ENCODE data around the gene STARD9. TPM values are rescaled to one million over a fixed set of nuclear protein-coding genes. Genes with fewer than 3 reads are reported as not detected.

Gene STARD9
- total and polyA plus RNA-seq, 2 of the 4 experiments (the other 2 are of a cell fraction): 2.0 to 3.2 TPM

GRCh38 chr15:42749266-42749665 is 173.9 kb downstream of the STARD9 start:
- dilution Hi-C loops (cut with HindIII; ENCODE audit: low sequenced_read_pairs, unreplicated experiment): no loop called here

More at GRCh38 chr15:42749266-42749665, 173.9 kb downstream of the STARD9 start:
- no peak overlapping the region for H2BK15ac ChIP-seq (ENCODE audit: low read depth, low read length)
- H3K23ac ChIP-seq (ENCODE audit: low read depth, low read length): no peak overlapping the region
- no peaks in the 10 kb centered on the region for H4K20me1 ChIP-seq (ENCODE audit: insufficient read depth, low read length)
- POLR2A ChIA-PET (ENCODE audit: unreplicated experiment): no interaction called here
- no peak overlapping the region for H4K5ac ChIP-seq (ENCODE audit: low read depth, low read length)
- H2AK9ac ChIP-seq (replicated peaks; ENCODE audit: low read depth, low read length, poor library complexity): no peak overlapping the region
- H3K27me3 ChIP-seq (ENCODE audit: control insufficient read depth, insufficient read depth, low read length): no peaks in the 10 kb centered on the region
- no peak overlapping the region for H2BK20ac ChIP-seq (ENCODE audit: low read depth, low read length)
- in situ Hi-C loops (cut with MboI; ENCODE audit: low sequenced_read_pairs): no loop called here
- no peak overlapping the region for H2AK5ac ChIP-seq (ENCODE audit: low read depth, low read length)
- H3K9ac ChIP-seq (ENCODE audit: low read depth, low read length): no peak overlapping the region
- no peak overlapping the region for H4K8ac ChIP-seq (ENCODE audit: low read depth in 2 of 2, low read length in 2 of 2)
- H3K9me3 ChIP-seq (ENCODE audit: control insufficient read depth, insufficient read depth, low read length): no peaks in the 10 kb centered on the region
- peaks cover 4% of the 10 kb centered on the region; the same call in 1 of the 2 replicates for H3K9me1 ChIP-seq (ENCODE audit: insufficient read depth, low read length)
- no peak overlapping the region for H3K56ac ChIP-seq (ENCODE audit: extremely low read depth, insufficient read depth, low read length)
- no peak overlapping the region for H3K27ac ChIP-seq (ENCODE audit: insufficient read depth, low read length)
- H3K18ac ChIP-seq (ENCODE audit: low read depth, low read length): no peak overlapping the region
- H3K14ac ChIP-seq (replicated peaks; ENCODE audit: low read depth, low read length): no peak overlapping the region
- H4K91ac ChIP-seq (ENCODE audit: insufficient read depth, low read depth, low read length): no peak overlapping the region
- no peaks in the 10 kb centered on the region for H3K79me1 ChIP-seq (ENCODE audit: low read depth in 1 of 2, low read length in 2 of 2)
- H3K4ac ChIP-seq (ENCODE audit: low read depth, low read length): no peak overlapping the region
- H3K4me2 ChIP-seq (ENCODE audit: low read depth, low read length): no peak overlapping the region
- intact Hi-C loops (cut with micrococcal nuclease): no loop called here
- no peak overlapping the region for H2BK120ac ChIP-seq (ENCODE audit: low read depth, low read length)
- CTCF ChIA-PET: no interaction called here
- WGBS, 2 experiments (ENCODE audit: extremely low coverage in 2 of 2, insufficient read length in 1 of 2): no CpG with 5 or more reads among the region's 1 CpG
- DNase-seq (no peak), ATAC-seq (ENCODE audit: low read depth) (no peak)
- H2AFZ ChIP-seq (replicated peaks; ENCODE audit: low read length, poor library complexity): no peak overlapping the region
- TF ChIP-seq CEBPB (IDR thresholded peaks at IDR 0.05; ENCODE audit: low read depth, low read length) (no peak), POLR2A (IDR thresholded peaks at IDR 0.05; ENCODE audit: low read depth, low read length) (no peak), SMC3 (IDR thresholded peaks at IDR 0.05; ENCODE audit: low read depth, low read length) (no peak), MAZ (IDR thresholded peaks at IDR 0.05; ENCODE audit: borderline replicate concordance, low read depth, low read length) (no peak), RFX5 (IDR thresholded peaks at IDR 0.05; ENCODE audit: low read depth, low read length) (no peak), FOS (IDR thresholded peaks at IDR 0.05; ENCODE audit: low read depth, low read length) (no peak), RAD21 (IDR thresholded peaks at IDR 0.05; ENCODE audit: low read length) (no peak), MXI1 (IDR thresholded peaks at IDR 0.05; ENCODE audit: borderline replicate concordance, low read depth, low read length) (no peak), NFE2L2 (IDR thresholded peaks at IDR 0.05; ENCODE audit: low read depth, low read length) (no peak), CHD1 (IDR thresholded peaks at IDR 0.05; ENCODE audit: low read depth, low read length) (no peak), BHLHE40 (IDR thresholded peaks at IDR 0.05; ENCODE audit: low read depth, low read length) (no peak), MAFK (IDR thresholded peaks at IDR 0.05; ENCODE audit: low read depth, low read length) (no peak)
- TF ChIP-seq, protein P1, sequence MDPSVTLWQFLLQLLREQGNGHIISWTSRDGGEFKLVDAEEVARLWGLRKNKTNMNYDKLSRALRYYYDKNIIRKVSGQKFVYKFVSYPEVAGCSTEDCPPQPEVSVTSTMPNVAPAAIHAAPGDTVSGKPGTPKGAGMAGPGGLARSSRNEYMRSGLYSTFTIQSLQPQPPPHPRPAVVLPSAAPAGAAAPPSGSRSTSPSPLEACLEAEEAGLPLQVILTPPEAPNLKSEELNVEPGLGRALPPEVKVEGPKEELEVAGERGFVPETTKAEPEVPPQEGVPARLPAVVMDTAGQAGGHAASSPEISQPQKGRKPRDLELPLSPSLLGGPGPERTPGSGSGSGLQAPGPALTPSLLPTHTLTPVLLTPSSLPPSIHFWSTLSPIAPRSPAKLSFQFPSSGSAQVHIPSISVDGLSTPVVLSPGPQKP (IDR thresholded peaks at IDR 0.05; ENCODE audit: borderline replicate concordance, low read depth, low read length): no peak
- no peak overlapping the region for H2BK5ac ChIP-seq (ENCODE audit: low read depth, low read length, poor library complexity, severe bottlenecking)
- H3K4me3 ChIP-seq (ENCODE audit: insufficient read depth, low read depth, low read length): no peak overlapping the region
- H3K4me1 ChIP-seq (ENCODE audit: control insufficient read depth, insufficient read depth, low read length): no peaks in the 10 kb centered on the region
- peaks cover 10% of the 10 kb centered on the region for H3K36me3 ChIP-seq (ENCODE audit: control insufficient read depth, insufficient read depth, low read length)
- no TSS peak for BruUV-seq (replicated peaks)

All from IMR-90 (cell line).